CD4-positive, alpha-beta T cell treated with Interleukin-21 for 1 hour (primary cell): ENCODE measurements around the gene TTC7B.

ENCODE experiments used
- DNase-seq: peaks from one replicate; pipeline ENCODE4 v3.0.0-alpha.2; 2020

Gene TTC7B

DNA sequence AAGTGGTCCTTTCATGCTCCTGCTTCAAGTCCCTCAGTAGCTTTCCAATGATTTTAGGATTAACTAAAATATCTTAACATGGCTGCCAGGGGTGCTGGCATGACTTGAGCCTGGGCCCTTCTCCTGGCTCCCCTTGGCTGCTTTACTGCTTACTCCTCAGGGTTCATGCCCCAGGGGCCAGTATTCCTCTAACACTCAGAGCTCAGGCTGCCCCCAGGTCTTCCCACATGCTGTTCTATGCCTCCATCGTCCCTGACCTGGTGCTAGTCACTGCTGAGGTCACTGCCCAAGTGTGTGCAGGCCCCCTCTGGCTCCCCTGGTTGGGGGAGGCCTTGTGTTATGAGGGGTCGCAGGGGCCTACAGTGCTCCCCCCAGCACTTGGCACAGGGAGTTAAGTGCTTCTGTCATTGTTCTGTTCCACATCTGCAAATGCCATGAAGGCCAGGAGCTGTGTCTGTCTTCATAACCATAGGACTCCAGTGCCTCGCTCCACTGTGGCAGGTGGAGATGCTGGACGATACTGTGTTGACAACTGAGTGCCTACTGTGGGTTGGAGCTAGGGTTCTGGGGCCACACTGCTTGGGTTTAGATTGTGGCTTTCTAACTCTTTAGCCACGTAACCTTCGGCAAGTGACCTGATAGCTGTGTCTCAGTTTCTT lies 228.8 kb downstream of the TTC7B start:
- no peak for DNase-seq

DNA sequence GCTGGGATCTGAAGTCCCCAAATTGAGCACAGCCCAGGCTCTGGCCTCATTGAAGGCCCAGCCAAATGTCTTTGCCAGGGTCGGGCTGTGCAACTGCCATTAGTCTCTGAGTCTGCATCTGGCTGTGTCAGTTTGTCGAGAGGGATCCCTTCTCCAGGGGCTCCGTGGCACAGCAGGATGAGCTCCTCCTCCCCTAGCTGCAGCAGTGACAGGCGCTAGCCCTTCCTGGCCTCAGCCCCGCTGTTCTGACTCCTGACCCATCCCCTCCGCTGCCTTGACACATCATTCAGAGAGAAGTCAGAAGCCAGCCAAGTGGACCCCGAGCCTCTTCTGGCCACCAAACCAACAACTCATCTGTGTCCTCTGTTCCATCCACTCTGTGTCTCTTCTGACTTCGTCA lies 231.1 kb downstream of the TTC7B start:
- no peak for DNase-seq

DNA sequence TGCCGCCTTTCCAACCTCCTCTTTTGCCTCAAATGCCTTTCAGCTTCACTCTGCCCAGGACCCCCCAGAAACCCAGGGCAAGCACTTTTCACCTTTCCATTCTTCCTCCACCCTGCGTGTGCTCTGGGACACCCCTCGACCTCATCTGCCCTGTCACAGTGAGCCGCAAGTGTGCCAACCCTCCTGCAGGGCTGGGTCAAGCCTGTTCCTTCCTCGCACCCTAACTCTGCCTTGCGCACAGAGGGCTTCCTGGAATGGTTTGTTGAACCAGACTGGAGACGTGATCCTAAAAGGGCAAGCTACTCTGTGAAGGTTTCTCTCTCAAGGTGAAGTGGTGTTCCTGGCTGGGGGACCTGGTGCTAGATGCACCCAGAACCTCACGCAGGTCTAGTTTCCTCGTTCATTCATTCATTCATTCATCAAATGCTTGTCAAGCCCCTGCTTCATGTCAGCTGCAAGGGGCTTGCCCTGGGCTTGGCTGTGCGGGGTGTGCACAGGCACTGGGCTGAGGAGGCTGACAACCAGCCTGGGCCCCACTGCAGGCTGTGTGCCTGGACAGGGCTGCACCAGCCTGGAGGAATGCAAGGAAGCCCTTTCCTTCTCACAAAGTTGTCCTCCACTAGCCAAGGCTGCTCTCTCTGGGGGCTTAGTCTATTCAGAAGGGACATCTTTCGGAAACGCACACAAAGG lies 232.2 kb downstream of the TTC7B start:
- no peak for DNase-seq

DNA sequence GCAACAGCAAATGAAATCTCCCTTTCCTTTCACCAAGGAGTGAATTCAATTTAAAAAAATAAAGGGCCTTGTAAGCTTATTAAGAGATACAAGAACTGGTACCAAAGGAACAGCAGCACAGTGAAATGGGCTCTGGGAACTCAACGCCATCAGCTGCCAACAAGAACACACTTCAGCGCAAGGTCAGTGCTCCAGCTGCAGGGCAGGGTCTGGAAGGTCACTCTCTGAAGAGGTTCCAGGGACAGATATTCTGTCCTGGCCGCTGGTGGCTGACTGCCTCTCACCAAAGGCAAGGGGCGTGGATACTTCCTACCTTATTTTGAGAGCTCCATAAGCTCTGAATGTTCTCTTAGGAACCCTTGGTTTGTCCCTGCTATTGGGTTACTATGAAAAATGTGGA lies 232.8 kb downstream of the TTC7B start:
- no peak for DNase-seq

DNA sequence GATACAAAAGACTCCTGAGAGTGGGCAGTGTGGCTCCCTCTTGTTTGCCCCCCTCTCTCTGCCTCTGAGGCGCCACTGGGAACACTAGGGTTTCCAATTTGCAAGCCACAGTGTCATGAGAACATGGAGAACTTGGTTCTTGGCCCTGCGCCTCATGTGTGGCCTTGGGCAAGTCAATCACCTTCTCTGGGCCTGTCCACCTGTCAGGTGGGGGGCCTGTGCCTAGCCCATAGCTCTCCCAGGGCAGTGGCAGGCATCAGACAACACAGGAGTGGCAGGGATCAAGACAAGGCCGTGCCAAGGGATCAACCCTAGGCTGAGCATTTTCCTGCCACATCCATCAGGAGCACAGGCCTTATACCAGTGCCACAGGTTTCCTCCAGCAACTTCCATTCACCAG lies 234.1 kb downstream of the TTC7B start:
- no peak for DNase-seq

DNA sequence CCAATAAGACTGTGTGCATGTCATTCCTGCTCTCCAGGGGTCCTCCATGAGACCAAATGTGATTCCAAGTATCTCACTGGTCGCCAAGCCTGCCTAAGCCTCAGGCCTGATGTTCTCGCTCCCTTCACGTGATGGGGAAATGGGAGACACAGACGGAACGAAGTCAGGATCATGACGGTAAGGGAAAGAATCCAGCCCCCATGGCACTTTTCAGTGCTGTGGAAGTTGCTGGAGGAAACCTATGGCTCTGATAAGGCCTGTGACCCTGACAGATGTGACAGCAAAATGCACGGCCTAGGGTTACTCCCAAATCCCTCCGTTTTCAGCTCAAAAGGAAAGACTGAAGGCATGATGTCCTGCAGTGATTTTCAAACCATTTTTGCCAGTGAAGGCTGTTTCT lies 234.5 kb downstream of the TTC7B start:
- DNase-seq, result no peak

DNA sequence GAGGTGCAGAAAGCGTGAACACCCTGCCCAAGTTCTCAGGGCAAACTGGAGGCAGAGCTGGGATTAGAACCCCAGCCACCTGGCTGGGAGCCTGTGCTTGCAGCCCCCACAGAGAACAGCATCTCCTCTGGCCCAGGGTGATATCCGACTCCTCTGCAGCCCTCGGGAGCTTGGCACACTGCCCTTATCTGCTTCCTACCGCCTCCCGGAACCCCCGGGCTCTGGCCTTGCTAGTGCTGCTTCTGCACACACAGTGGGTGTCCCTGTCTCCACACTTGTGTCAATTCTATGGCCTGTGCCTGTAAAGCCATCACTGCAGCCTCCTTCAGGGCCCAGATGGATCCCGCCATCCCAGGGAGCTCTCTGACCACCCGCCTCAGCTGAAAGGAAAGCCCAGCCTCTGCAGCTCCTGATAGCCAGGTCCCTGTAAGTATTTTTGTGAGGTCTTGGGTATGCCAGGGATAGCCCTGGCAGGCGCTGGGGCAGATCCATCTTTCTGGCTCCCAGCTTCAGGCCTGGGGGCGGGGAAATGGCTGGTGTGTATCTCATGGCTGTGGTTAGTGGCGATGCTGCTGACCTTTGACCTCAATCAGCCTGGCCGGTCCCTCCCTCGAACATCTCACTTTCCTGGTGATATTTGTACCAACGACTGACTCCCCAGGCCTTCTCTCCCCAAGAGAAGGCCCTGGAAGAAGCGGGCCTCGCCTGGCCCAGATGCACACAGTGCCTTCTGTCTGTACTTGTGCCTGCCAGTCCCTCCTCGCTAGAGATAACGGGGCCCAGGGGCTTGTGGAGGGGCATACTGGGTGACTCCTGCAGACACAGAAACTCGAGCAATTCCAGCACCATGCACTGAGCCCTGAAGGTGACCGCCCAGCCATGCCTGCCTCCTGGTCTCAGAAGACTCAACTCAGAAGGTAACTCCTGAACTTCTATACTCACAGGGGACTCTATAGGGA lies 235.6 kb downstream of the TTC7B start:
- DNase-seq, result no peak

DNA sequence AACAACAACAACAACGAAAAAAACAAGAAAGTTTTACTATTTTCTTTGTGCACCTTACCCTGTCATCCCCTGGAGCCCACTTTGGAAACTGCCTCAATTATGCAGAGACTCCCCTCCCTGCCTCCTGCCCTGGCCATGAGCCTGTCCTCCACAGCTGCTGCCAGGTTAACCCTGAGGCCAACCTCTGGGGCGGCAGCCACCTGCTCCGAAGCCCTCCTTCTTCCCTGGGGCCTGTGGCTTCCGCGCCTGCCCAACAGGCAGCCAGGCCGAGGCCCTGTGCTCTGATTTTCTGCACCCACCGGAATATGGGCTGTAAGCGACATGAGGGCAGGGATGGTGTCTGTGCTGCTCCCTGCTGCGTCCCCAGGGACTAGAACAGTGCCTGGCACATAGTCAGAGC lies 236.4 kb downstream of the TTC7B start:
- no peak for DNase-seq

DNA sequence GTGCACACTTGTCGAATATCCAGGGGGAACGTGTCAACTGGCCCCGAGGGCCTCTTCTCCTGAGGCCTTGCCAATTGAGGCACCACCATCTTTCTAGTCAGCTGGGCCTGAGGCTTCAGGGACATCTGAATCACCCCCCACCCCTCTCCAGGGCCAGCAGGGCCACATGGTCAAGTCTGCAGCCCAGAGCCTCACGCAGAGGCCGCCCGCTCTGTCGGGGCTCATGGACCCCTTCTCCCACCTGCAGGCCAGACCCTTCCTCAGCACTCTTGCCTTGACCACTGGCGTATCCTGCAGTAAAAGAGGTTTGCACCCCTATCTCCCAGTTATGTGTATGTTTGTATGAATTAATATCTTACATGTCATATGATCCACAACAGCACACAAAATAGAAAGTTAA lies 237.1 kb downstream of the TTC7B start:
- no peak for DNase-seq

DNA sequence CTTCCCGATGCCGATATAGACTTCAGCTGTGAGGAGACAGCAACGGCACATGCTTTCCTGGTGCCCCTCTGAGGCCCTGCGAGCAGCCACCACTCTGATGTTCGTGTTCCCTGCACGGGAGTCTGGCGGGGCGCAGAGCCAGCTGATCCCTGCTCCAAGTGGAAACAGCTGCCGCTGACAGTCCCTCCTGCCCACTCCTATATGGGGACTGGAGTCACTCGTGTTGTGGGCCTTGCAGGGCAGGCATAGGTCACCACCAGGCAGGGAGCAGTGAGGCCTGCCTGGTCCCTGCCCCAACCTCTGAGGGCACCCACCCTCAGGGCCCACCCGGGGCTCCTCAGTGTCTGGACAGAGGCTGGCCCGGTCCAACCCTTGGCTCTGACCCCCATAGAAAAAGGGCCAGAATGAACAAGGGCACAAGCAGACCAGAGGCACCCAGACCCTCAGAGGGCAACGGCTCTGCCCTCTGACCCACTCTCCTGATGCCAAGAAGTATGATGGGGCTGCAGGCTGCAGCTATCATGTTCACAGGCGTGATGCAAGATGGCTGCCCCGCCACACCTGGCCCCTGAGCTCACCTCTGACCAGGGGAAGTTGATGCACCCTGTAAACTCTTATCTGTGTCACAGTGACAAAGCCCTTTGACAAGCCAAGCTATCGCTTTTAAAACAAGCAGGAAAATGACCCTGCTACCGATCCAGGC lies 237.8 kb downstream of the TTC7B start:
- DNase-seq, result no peak

DNA sequence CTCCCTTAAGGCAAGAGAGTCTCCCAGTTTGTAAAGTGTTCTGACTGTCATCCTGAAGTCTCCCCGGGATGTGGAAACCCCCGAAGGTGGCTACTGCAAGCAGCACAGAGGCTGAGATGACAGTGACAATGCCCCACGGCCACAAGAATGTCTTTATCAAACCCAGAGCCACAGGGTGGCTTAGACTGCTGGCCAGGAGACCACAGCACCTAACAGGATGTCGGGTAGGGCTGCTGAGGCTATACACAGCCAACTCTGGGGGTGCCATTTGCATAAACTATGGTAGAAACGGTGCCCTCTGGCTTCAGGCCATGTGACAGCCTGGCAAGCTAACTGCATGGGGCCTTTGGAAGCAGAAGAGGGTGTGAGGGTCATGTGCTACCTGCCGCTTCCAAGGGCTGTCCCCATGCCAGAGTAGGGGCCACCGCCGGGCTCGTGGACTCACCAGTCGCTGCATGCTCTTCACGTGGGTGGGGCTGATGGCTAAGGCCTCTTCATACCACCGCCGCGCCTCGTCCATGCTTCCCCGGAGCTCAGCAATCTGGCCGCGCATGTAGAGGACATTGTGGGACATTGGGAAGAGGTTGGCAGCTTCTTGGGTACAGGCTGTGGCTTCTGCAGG lies 238.5 kb downstream of the TTC7B start:
- no peak for DNase-seq

DNA sequence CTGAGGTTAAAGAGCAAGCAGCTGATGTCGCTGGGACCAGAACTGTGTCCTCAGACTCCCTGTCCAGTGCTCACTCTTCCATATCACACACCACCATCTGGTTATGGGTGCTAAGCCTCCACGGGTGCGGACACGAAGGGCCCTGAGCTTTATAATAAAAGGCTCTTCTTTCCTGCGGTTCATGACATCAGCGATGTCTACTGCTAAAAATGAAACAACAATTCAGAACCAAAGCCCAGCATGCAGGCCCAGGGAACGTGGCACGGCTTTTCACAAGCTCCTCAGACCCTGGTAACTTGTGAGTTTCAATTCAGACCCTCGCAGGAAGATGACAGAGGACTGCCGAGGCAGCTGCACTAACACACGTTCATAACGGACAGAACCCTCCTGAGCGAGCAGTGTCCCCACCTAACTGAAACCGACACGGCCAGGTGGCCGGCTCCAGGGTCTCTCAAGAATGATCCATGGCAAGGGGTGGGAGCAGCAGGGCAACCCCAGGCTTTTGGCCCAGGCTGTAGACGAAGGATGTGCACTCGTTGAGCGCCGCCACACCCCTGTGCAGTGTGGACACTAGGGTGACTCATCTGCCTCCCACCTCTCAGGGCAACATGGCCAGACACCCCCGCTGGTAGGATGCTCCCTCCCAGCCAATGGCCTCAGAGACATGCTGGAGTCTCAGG lies 239.1 kb downstream of the TTC7B start:
- no peak for DNase-seq

DNA sequence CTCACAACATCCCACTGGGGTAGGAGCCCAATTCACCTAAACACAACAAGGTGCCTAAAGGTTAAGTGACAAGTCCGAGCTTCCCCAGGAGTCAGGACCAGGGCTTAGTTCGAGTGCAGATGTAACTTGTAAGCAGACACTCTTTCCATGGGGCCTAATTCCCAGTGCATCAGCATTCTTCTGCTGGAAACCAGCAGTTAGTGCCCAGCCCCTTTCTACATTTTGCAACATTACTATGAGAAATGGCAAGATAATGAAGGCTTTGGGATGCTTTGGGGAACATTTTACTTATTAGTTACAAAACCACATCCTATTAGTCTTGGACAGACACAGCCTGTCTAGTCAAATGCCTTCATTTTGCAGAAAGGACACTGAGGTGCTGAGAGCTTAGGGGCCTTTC lies 239.6 kb downstream of the TTC7B start:
- no peak for DNase-seq

DNA sequence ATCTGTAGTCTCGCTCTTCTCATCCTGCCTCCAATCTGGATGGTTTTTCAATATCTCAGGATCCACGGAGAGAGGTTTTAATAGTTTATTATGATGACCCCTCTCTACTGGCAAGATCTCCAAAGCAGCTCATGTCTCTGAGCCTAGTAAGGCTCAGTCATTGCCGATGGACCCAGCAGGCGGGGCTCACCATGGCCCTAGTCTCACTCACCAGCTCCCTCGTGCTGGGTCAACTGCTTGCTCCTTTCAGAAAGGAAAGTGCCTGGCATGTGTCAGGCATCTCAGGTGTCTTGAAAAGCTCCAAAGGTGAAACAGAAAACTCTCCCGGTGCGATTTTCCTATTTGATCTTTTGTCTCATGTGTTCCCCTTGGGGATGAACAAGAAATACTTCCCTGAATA lies 240.4 kb downstream of the TTC7B start:
- no peak for DNase-seq

DNA sequence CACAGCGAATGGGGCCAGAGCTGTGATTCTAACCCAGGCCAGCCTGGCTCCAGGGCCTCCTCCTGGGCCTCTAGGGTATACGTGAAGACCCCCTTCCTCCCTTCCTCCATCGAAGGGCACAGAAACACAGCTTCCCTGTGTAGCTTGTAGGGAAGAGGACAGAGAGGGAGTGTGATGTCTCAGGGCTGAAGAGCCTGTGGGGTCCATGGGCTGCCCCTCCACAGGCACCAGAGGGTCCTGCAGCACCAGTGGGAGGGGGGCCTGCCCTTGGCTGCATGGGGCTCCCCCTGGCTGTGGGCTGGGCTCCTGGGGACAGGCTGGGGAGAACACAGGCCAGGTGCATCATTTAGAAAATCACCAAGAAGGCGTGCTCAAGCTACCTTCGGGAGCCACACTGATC lies 240.9 kb downstream of the TTC7B start:
- DNase-seq, result no peak

DNA sequence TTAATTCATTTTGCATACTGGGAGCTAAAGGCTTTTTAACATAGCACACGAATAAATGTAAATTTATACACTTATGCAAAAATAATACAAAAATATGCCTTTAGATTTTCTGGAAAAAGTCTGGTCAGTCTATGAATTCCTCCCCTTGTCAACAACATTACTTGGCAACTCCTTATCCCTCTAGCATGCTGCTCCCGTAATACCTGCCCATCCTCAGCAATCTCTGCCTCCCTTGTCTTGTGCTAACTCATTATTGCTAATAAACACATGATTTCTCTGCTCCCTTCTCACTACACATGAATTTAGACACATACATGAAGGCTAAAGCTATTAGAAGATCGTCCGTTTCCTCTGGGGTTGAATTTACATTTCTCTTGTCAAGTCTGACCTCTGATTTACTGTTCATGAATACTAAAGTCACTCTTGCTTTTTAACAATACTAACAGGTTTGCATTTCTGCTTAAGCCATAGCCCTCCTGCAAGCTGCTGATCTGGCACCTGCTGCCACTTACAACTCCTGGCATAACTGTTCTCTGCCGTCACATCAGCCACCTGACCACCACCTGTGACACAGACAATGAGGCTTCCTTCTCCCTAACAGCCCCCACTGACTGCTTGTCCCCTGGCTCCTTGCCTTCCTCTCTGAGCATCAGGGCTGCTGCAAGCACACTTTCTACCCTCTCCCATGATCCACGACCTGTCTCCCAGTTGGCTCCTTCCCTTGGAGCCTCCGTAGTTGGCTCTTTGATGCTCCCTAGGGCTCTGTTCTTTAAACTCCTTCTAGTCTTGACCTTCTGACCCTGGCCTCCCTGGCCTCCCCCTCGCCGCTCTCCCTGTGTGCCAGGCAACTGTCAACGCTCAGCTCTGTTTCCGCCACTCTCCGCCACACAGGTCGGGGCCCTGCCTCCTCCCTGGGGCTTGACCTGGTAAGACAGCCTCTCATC lies 241.8 kb downstream of the TTC7B start:
- DNase-seq, result no peak

DNA sequence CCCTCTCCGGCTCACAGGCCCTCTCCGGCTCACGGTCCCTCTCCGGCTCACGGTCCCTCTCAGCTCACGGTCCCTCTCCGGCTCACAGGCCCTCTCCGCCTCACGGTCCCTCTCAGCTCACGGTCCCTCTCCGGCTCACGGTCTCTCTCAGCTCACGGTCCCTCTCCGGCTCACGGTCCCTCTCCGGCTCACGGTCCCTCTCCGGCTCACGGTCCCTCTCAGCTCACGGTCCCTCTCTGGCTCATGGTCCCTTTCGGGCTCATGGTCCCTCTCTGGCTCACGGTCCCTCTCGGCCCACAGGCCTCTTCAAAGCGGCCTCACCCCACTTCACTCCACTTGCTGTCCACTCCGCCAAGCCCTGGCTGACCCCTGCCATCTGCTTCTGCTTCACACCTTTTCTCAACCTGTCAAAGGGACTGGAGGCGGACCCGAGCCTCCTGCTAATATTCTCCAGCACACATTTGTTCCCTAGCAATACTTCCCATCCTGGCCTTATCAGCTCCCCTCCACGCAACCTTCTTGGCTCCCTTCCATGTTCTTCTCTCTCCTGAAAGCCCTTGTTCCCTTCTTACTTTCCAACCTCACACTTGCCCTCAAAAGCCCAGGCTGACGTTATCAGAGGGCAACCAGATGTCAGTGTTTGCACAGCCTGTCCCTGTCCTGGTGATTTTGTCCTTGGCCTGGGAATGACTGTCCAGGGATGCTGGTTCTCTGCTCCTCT lies 242.7 kb downstream of the TTC7B start:
- DNase-seq, result no peak

DNA sequence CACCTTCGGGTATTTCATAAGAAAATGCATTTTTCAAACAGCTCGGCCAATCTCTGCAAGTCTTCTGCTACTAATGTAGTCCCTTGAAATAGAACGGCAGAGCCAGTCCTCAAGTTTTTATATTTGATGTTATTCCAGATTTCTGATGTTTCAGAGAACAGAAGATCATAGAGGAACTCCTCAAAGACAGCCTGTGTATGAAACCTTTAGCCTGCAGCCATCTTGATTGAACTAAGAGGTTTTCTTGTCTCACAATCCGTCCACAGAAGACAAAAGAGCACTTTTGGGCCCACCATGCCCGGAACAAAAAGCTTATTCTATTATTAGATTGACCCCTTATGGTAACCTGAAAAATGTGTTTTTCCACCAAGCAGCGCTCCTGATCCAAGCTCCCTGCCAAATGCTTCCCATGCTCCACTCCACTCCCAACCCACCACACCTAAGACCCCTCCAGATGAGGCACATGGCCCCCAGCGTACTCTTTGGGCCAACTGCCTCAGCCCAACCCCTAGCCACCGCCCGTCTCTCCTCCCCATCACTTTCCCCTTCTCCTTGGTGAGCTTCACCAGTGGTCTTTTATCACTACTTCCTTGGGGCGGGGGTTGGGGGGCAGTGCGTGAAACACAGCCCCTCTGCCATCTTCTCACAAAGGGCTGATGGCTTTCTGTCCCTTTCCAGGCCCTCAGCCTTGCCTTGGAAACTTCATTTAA lies 243.6 kb downstream of the TTC7B start:
- no peak for DNase-seq

DNA sequence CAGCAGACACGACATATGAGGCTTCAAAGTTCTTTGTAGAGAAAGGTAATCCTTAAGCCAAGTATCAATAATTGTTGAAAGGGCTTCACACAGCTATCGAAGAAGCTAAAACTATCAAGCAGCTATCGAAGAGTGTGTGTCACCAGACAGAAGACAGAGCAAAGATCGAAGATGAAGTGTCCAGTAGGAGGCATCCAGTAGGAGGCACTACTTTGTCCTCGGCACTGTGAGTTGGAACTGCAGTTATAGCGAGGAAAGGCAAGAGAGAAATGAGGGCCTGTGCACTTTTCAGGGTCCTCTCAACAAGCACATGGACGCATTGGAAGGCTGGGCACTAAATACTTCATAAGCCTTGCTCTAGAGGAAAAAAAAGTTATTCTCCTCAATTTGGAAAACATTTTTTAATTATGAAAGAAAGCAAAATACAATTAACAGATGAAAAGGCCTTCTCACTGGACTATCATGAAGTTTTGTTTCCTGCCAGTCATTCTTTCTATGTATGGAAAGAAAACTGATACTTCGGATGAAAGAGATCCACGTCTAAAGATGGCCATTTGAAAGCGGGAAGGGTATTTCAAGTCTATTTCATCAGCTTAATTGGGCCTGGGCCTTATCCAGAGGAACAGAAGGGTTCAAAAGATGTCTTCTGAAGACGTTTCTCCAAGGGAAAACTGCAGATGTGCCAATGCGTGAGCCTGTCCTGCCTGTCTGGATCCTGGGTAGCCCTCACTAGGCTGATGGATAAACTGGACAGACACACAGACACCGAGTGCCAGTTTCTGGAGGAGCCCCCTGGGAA lies 244.9 kb downstream of the TTC7B start:
- DNase-seq, result no peak
